Endodermal cell (in vitro differentiated cells): ENCODE measurements around the gene ZNF503. TPM values are rescaled to one million over a fixed set of nuclear protein-coding genes. Genes with fewer than 3 reads are reported as not detected.
A peak's percentile ranks its signal among the peaks of the same experiment; 100 is the strongest.

Source experiments
- DNase-seq: peaks from one replicate; pipeline ENCODE4 v3.0.0-alpha.2; 2017
- H3K27ac ChIP-seq: 2 replicates; pipeline ENCODE4 v1.5.1; 2013; ENCODE audit warnings: mild to moderate bottlenecking, low read depth, low read length, moderate library complexity
- H3K27me3 ChIP-seq: 2 replicates; pipeline ENCODE4 v1.6.1; 2013; ENCODE audit warnings: mild to moderate bottlenecking, low read length, moderate library complexity; ENCODE audit not compliant: insufficient read depth, control insufficient read depth, poor library complexity, severe bottlenecking
- H3K36me3 ChIP-seq: 2 replicates; pipeline ENCODE4 v1.7.0; 2013; ENCODE audit warnings: mild to moderate bottlenecking, low read length, moderate library complexity; ENCODE audit not compliant: control insufficient read depth, insufficient read depth
- H3K4me1 ChIP-seq: one replicate; pipeline ENCODE4 v1.7.0; 2013; ENCODE audit warnings: low read length; ENCODE audit not compliant: control insufficient read depth, insufficient read depth
- H3K4me3 ChIP-seq: 2 replicates; pipeline ENCODE4 v1.5.1; 2013; ENCODE audit warnings: mild to moderate bottlenecking, low read length, moderate library complexity
- H3K9ac ChIP-seq: 2 replicates; pipeline ENCODE4 v1.6.1; 2013; ENCODE audit warnings: mild to moderate bottlenecking, low read length, moderate library complexity; ENCODE audit not compliant: poor library complexity, severe bottlenecking; ENCODE audit errors: extremely low read depth
- H3K9me3 ChIP-seq: 2 replicates; pipeline ENCODE4 v1.6.1; 2013; ENCODE audit warnings: mild to moderate bottlenecking, low read length, moderate library complexity; ENCODE audit not compliant: control insufficient read depth
- H3K27ac Mint-ChIP-seq: 2 replicates; pipeline ENCODE4 v1.8.0; 2020; ENCODE audit warnings: mixed read lengths
- H3K27me3 Mint-ChIP-seq: 2 replicates; pipeline ENCODE4 v1.8.0; 2021; ENCODE audit warnings: mild to moderate bottlenecking, mixed read lengths; ENCODE audit not compliant: insufficient read depth
- H3K36me3 Mint-ChIP-seq: 2 replicates; pipeline ENCODE4 v1.8.0; 2020; ENCODE audit warnings: low read depth, mixed read lengths
- H3K4me1 Mint-ChIP-seq: 2 replicates; pipeline ENCODE4 v1.8.0; 2020; ENCODE audit warnings: mixed read lengths
- H3K4me3 Mint-ChIP-seq: 2 replicates; pipeline ENCODE4 v1.8.0; 2020; ENCODE audit warnings: mild to moderate bottlenecking, moderate library complexity, mixed read lengths
- H3K9me3 Mint-ChIP-seq: 2 replicates; pipeline ENCODE4 v1.8.0; 2020; ENCODE audit warnings: mild to moderate bottlenecking, mixed read lengths
- WGBS, 2 experiments: methylation state at CpG; one replicate each; pipeline versions ENCODE4 v1.1.5 to v1.1.7; 2013; ENCODE audit warnings: missing lambda C conversion rate in 2 of 2, mixed read lengths in 1 of 2; ENCODE audit not compliant: insufficient coverage in 1 of 2, insufficient read length in 1 of 2; 5-methylcytosine and 5-hydroxymethylcytosine counted together
- total RNA-seq, 2 donors: library from RNA; stranded (reverse); fragmentation: NEBNext Ultra II Directional in 1 of 2; extraction: Animal tissue kit (Norgen Biotek cat#: 25700) in 1 of 2; gene quantifications; 2 replicates in 1 of 2; 3 replicates in 1 of 2; pipeline ENCODE4 v1.2.1, GENCODE V29; 2021
- TF ChIP-seq, protein P1 (sequence below): fragments of 200-600 bp; sonication (generic); conservative IDR thresholded peaks from 2 replicates; pipeline ENCODE4 v1.5.0; 2021; ENCODE audit warnings: antibody characterized with exemption, mild to moderate bottlenecking

The ZNF503 gene
- total RNA-seq, 2 donors from 2014 or later, result 0.40 to 1.1 TPM

DNA sequence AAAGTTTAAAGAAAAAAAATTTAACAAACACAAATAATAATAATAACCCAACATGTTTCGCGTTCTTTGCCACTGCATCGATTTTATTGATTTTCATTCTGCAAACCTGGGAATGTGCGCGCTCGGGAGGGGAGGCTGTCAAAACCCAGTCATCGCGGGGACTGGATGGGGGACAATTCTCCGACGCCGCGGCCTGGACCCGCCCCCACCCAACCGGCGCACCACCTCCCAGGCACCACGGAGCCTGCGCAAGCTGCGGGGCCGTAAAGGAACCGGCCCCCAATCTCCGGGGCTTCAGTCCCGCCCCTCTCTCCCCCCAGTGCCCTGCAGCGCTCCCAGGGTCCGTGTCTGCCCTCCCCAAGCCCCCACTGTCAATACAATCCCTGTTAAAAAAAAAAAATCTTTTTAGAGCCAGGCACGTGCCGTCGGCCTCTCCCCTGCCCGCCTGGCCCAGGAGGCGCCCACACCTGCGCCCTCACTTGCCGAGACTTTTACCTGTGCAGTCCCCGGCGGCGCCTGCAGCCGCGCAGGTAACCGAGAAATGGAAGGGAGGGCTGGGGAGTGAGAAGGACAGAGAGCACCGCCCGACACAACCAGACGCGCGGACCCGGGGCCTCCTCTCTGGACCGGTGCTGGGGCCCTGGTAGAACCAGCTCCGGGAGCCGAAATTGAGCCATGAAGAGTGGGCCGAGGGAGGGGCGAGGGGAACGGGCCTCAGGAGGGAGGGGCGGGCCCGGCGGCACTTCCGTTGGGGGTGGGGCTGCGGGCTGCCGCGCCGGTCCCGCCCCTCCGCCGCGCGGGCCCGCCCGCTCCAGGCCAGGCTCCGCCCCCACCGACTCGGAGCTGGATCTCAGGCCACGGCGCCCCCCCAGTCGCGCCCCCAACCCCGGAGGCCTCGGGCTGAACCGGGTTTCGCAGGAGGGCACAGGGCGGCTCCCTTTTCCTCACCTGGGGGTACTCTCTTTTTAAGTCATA lies 7.6 kb upstream of the ZNF503 start:
- peak overlapping the region; percentile 36 for H3K27ac ChIP-seq
- Mint-ChIP-seq H3K27me3 (peaks cover 91% of the 10 kb centered on the region), H3K4me3 (peak overlapping the region; percentile 73), H3K9me3 (no peaks in the 10 kb centered on the region), H3K4me1 (peaks cover 30% of the 10 kb centered on the region), H3K36me3 (no peaks in the 10 kb centered on the region), H3K27ac (no peak overlapping the region)
- H3K9ac ChIP-seq, result peak overlapping the region; percentile 20
- 1 to 2% methylated on average over 8 to 76 of the region's 76 CpGs for WGBS, 2 experiments
- H3K27me3 ChIP-seq, result peaks cover 94% of the 10 kb centered on the region
- H3K4me3 ChIP-seq, result peak overlapping the region; percentile 78
- TF ChIP-seq, protein P1, sequence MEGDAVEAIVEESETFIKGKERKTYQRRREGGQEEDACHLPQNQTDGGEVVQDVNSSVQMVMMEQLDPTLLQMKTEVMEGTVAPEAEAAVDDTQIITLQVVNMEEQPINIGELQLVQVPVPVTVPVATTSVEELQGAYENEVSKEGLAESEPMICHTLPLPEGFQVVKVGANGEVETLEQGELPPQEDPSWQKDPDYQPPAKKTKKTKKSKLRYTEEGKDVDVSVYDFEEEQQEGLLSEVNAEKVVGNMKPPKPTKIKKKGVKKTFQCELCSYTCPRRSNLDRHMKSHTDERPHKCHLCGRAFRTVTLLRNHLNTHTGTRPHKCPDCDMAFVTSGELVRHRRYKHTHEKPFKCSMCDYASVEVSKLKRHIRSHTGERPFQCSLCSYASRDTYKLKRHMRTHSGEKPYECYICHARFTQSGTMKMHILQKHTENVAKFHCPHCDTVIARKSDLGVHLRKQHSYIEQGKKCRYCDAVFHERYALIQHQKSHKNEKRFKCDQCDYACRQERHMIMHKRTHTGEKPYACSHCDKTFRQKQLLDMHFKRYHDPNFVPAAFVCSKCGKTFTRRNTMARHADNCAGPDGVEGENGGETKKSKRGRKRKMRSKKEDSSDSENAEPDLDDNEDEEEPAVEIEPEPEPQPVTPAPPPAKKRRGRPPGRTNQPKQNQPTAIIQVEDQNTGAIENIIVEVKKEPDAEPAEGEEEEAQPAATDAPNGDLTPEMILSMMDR, result peak; percentile 36
- no peaks in the 10 kb centered on the region for H3K36me3 ChIP-seq
- no peaks in the 10 kb centered on the region for H3K9me3 ChIP-seq
- DNase-seq, result peak; percentile 91
- H3K4me1 ChIP-seq, result peaks cover 5% of the 10 kb centered on the region

DNA sequence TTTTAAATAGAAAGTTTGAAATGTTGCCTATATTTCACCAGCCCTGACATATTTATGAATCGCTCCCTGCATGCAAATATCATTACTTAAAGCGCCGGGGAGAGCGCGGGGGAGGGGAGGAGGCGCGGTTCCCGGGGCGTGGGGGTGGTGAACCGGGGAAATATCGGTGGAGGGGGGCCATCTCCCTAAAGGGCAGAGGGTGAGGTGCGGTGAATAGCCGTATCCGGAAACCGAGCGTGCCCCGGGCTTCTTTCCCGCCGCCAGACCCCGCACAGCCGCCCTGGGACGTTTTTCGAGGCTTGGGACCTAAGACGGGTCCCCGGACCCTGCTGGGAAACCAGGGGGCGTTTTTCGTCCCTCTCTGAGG lies 6.9 kb upstream of the ZNF503 start:
- peaks cover 5% of the 10 kb centered on the region for H3K4me1 ChIP-seq
- H3K27ac Mint-ChIP-seq, result no peak overlapping the region
- H3K27ac ChIP-seq, result peak overlapping the region; percentile 73
- peak; percentile 64 for DNase-seq
- H3K27me3 ChIP-seq, result peaks cover 94% of the 10 kb centered on the region
- TF ChIP-seq, protein P1, result no peak
- H3K36me3 ChIP-seq, result no peaks in the 10 kb centered on the region
- no peaks in the 10 kb centered on the region for H3K9me3 ChIP-seq
- H3K4me1 Mint-ChIP-seq, result peaks cover 34% of the 10 kb centered on the region
- H3K36me3 Mint-ChIP-seq, result no peaks in the 10 kb centered on the region
- no peak overlapping the region for H3K9ac ChIP-seq
- H3K4me3 Mint-ChIP-seq, result peak overlapping the region; percentile 73
- 0 to 1% methylated on average over 3 to 26 of the region's 27 CpGs for WGBS, 2 experiments
- H3K4me3 ChIP-seq, result peak overlapping the region; percentile 78
- peaks cover 91% of the 10 kb centered on the region for H3K27me3 Mint-ChIP-seq
- no peaks in the 10 kb centered on the region for H3K9me3 Mint-ChIP-seq

DNA sequence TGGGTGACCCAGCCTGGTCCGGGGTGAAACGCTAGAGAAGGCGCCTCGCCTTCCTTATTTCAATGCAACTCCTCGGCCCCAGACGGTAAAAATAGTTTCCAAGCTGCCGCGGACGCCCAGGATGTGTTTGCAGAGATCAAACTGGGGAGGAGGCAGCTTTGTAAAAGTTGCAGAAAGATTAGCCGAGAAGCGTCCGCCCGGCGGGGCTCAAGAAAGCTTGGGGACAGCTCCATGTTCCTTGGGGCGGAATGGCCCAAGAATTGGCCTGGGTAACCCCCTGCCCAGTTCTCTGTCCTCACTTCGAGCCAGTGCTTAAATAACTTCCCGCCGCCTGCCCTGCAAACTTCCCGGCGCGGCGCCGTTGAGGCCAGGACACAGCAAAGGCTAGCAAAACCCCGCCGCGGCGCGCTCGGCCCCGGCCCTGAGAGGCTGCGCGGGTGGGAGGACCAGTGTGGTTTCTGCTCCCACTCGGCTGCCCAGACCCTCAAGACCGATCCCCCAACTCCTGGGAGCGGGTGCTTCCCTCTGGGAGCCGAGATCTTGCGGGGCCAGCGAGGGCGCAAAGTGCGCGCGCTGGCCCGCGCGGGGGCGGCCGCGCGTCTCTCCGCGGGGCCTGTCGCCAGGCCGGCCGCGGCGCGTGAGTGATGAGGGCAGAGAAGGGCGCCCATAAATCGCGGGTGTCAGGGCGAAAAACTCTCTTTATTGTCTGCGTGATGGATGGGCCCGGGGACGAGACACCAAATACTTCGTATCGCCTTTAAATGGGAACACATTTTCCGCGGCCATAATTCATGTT lies 6.3 kb upstream of the ZNF503 start:
- peaks cover 94% of the 10 kb centered on the region for H3K27me3 ChIP-seq
- H3K9ac ChIP-seq, result no peak overlapping the region
- no peak overlapping the region for H3K27ac Mint-ChIP-seq
- WGBS, 2 experiments, result 3% methylated on average over 19 to 68 of the region's 68 CpGs
- peaks cover 40% of the 10 kb centered on the region for H3K4me1 Mint-ChIP-seq
- peak overlapping the region; percentile 73 for H3K4me3 Mint-ChIP-seq
- H3K27me3 Mint-ChIP-seq, result peaks cover 91% of the 10 kb centered on the region
- H3K9me3 Mint-ChIP-seq, result no peaks in the 10 kb centered on the region
- peaks cover 5% of the 10 kb centered on the region for H3K4me1 ChIP-seq
- no peaks in the 10 kb centered on the region for H3K36me3 Mint-ChIP-seq
- TF ChIP-seq, protein P1, result no peak
- no peaks in the 10 kb centered on the region for H3K9me3 ChIP-seq
- peak; percentile 83 for DNase-seq
- no peaks in the 10 kb centered on the region for H3K36me3 ChIP-seq
- H3K4me3 ChIP-seq, result peak overlapping the region; percentile 78
- H3K27ac ChIP-seq, result peak overlapping the region; percentile 73
